ENCODE measurements around the gene TAF5L. TPM values are rescaled to one million over a fixed set of nuclear protein-coding genes. Genes with fewer than 3 reads are reported as not detected.

TAF5L gene
- total and polyA plus RNA-seq, 2 of the 13 experiments (the other 11 are each of a cell fraction or from before 2014, with no cell fraction given): 10.8 to 18.2 TPM

- TF ChIP-seq ZNF318 (CRISPR knock-in tag; IDR thresholded peaks at IDR 0.05): no peak
- peak; percentile 17; the same call in 1 of the 2 replicates for TF ChIP-seq ETV5 (CRISPR knock-in tag; IDR thresholded peaks at IDR 0.05; ENCODE audit: borderline replicate concordance)
- TF ChIP-seq TEAD3 (CRISPR knock-in tag; optimal IDR thresholded peaks at IDR 0.05; ENCODE audit: borderline replicate concordance): peak; percentile 27
- no peak for TF ChIP-seq ZNF180 (CRISPR knock-in tag; IDR thresholded peaks at IDR 0.05; ENCODE audit: borderline replicate concordance, low read depth)
- TF ChIP-seq SRSF4 (IDR thresholded peaks at IDR 0.05; ENCODE audit: low read depth, low read length, poor library complexity, severe bottlenecking): no peak
Measured at GRCh38 chr1:229661022-229661877, 35.3 kb upstream of the TAF5L start (continued).
